NCI-H526 treated with DMSO at 0.1 percent for 48 hours (cell line): ENCODE results near the gene TENM4.

ENCODE experiments used
- DNase-seq: peaks from one replicate; lab custom pipeline; 2025; lab: John Stamatoyannopoulos, UW

The TENM4 gene

GRCh38 chr11:79174045-79175008, 266.5 kb downstream of the TENM4 start:
- DNase-seq: no peak

DNA sequence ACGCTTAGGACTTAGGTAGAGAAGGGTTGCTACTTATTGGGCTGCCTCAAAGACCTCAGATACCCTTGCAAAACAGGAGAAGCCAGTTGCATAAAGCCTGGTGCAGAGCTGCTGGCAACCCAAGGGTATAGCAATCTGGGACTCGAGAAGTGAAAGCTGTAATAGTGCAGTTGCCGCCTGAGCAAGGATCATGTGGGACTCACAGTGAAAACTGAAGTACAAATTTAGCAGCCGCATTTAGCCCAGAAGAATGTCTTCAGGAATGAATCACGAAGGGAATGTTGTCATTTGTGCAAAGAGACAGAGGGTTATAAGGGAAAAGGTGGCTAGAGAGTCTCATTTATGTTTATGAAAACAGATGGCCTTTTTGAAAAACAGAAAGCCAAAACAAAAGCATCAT, 267.2 kb downstream of the TENM4 start:
- DNase-seq: no peak

DNA sequence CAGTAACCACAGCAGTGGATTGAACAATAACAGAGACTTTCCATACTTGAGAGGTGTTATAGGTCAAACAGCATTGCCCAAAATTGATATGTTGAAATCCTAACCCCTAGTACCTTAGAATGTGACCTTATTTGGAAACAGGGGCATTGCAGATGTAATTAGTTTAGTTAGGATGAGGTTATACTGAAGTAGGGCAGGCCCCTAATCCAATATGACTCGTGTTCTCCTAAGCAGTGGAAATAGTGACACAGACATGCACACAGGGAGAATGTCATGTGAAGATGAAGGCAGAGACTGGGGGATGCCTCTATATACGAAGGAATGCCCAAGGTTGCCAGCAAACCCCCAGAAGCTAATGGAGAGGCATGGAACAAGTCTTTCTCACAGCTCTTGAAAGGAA, 270.5 kb downstream of the TENM4 start:
- no peak for DNase-seq

DNA sequence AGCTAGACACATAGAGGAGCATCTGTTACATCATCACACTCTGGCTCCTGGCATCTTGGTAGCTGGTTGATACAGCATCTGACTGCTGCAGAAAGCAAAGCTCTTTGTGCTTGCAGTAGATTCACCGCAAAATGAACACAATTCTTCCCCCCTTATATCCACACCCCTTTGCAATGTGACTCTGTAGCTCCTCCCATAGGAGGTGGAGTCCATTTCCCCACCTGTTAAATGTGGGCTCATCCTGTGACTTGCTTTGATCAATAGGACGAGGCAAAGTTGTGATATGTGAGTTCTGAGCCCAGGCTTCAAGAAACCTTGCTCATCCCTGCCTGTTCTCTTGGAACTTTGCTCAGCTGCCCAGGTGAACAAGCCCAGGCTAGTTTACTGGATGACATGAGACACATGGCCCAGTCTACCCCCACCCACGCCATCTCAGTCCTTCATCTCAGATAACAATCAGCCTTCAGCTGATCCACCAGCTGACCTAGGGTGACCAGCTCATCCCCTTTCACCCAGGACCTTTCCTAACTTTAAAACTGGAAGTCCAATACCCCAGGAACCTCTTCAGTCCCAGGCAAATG, 272.2 kb downstream of the TENM4 start:
- no peak for DNase-seq

DNA sequence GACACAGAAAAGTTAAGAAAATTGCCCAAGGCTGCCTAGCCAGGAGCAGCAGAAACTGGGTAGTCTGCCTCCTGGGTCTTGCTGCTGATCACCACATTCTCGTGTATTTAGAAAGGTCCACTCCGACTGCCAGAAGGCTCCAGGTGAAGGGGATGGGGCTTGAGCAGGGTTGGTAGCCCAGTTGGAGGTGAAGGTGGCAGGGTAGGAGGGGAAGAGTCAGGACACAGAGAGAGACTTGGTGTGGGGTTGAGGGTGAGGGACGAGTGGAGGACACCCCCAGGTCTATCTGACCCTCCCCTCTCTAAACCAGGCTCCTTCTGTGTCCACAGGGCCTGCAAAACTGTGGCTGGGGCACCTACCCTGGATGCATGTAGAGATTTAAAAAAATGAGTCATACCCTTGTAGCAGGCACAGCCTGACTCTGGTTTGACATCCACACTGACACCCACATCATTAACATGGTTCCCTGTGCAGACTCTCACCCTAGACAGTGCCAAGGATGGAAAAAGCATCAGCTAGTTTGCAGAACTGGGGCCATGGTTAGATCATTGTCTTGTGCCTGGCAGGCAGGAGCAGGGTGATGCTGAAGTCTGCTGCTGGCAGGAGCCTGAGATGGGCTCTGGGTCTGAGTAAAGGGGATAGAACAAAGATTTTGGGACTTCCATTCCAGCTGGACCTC, 273.2 kb downstream of the TENM4 start:
- DNase-seq: no peak

DNA sequence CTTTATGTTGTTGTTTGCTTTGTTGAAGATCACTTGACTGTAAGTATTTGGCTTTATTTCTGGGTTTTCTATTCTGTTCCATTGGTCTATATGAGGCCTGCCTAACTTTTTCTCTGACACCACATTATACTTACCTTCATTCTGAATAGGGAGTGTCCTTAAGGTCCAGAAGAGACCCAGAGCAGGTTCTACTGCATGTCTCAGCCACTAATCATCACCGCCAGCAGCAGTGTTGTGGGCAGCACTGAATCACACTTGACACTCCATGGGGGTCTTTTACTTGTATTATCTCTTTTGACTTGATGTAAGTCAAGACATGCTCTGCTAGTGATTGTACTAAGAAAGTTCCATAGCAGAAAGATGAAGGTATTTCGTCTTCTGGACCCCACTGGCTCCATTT, 274.9 kb downstream of the TENM4 start:
- no peak for DNase-seq

DNA sequence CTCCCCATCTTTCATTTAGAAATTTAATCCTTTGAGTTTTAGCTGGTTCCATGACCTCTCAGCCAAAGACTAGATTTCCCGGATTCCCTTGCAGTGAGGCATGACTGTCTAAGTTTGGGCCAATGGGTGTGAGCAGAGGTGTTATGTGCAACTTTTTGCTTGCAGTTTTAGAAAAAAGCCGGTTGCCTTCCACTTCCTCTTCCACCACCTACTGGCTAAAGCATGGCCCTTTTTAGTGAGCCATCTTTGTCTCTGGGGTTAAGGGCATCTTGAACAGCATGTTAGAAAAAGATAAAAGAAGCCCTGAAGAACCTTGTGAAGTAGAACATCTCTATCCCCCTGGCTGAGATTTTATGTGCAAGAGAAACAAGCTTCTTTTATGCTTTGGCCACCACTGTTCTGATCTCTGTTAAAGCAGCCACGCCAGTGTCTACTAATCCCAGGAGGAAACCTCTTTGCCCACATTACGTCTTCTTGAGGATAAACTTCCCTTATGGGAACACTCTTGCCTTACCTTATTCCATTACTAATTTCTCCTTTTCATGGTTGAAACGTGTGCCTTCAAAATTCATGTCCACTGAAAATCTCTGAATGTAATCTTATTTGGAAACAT, 279.9 kb downstream of the TENM4 start:
- DNase-seq: no peak

DNA sequence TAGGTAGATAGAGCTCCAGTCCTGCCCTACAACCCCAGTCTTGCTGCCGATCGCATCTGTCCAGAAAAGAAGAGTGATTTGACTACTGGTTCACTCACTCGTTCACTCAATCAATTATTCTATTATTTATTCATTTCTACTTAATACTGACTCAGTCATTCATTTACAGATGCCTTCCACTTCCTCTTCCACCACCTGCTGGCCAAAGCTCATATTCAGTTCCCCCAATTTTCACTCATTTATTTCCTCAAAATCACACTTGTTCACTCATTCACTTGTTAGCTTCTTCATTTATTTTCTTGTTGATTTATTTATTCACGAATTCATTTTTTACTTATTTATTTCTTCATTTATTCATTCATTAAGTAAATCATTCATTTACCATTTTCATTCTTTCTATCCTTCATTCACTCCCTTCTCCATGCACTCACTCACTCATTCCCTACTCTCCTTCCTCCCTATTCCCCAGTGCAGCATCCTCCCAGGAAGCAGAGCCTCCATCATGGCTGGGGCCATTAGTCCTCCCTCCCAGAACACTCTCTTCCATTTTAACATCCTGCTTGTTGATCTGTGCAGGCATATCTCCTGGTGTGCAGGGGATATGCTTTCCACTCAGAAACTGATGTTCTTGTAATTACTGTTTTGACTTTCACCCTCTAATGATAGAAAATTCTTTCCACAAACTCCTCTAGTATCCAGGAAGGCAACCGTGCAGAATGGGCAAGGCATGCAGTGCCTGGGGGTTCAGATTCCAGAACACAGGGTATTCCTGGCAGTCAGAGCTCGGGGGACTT, 281.0 kb downstream of the TENM4 start:
- no peak for DNase-seq

DNA sequence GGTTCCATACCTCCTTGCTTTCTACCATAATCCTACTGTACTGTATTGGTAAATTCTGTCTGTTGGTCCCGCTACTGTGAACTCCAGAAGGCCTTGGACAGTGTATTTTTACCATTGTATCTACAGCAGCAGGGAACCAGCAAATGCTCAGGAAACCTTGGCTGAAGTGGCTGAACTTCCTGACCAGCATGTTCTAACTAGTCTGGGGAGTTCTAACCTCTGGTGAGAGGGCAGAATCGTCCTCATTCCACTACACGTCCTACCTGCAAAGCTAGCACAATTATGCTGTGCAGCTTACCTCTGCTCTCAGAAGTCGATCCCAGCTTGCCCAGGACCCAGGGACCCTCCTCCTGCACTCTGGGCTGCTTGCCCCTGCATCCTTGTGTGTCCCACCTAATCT, 283.1 kb downstream of the TENM4 start:
- DNase-seq: no peak

GRCh38 chr11:79156031-79156430, 284.8 kb downstream of the TENM4 start:
- DNase-seq: no peak

DNA sequence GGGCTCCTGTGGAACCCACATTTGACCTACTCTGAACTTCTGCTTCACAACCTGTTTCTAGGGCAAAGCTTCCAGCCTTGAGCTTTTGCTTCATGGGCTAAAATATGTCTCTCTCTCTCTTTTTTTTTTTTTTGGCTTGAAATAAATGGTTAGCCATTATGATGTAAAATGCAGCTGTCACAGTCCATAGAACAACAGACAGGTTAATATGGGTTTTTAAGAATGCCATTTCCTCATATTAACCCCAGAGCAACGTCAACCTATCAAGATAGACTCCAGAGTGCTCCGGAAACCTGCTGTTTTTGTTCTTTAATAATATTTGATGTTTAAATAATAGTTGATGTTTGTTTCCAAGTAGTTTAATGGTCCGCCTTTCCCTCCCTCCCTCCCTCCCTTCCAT, 285.6 kb downstream of the TENM4 start:
- DNase-seq: no peak

DNA sequence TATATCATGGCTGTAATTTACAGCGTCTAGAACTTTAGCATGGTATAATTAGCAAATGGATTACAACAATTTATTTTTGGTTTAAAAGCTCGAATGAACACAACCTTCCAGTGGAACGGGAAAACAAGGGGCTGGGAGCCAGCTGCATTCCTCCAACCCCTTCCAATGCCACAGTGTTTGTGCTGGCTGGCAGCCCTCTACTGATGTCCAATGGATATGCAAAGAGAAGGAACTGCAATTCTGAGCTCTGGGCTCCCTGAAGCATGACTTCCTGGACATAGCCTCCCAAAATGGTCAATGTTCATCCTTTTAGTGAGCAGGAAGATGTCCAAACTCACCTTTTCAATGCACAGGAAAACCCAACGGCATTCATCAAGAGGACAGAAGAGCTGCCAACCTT, 288.3 kb downstream of the TENM4 start:
- DNase-seq: no peak

GRCh38 chr11:79151396-79151795, 289.4 kb downstream of the TENM4 start:
- DNase-seq: no peak

- DNase-seq: no peak
These were observed 289.9 kb downstream of the TENM4 start for GRCh38 chr11:79150966-79151365.

DNA sequence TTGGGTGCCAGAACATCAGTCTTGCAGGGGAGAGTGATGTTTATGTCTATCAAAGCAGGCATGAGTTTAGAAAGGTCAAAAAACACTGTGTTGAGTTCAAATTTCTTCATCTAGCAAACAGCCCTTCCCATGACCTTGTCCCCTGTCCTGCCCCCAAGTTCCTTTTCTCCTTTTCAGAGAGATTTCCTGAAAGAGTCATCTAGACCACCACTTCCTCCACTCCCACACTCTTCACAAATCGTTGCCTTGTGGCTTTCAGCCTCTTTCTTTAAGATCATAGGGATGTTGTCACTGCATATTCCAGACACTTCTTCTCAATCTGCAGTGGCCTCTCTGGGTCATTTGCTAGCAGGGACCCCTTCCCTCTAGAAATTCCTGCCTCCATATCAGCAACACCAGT, 290.5 kb downstream of the TENM4 start:
- DNase-seq: no peak

- no peak for DNase-seq
These were observed 293.1 kb downstream of the TENM4 start for GRCh38 chr11:79147731-79148130.

DNA sequence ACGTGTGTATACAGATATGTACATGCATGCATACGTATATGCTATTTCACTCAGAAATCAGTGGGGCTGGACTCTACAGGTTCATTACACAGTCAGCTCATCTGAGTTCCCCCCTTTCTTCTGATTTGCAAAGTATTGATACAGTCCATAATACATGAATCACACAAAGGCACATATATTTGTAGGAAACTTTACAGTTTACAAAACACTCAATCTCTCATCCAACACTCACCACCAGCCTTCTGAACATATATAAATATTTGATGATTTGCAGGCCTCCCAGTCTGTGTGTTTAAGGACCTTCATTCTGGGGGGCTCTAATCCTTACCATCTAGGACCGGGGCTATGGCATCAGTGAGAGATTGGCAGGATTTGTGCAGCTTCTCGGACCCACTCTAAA, 293.8 kb downstream of the TENM4 start:
- no peak for DNase-seq

DNA sequence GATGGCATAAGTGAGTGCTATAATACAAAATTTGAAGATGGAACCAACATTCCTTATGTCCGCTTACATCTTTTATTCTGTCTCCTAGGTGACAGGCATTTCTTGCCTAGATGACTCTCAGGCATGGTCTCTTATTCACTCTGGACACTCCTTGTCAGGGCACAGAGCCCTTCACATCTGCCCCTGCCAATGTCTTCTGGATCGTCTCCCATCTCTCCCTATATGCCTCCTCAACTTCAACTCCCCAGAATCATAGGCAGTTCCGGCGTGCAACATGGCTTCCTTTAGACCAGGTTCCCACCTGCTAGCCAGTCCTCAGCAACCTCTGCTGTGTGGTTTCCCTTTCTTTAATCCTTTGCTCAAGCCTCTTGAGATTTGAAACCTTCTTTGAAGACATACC, 300.9 kb downstream of the TENM4 start:
- peak; percentile 15 for DNase-seq

GRCh38 chr11:79129702-79130101, 311.1 kb downstream of the TENM4 start:
- no peak for DNase-seq

GRCh38 chr11:79128291-79128690, 312.5 kb downstream of the TENM4 start:
- DNase-seq: no peak

DNA sequence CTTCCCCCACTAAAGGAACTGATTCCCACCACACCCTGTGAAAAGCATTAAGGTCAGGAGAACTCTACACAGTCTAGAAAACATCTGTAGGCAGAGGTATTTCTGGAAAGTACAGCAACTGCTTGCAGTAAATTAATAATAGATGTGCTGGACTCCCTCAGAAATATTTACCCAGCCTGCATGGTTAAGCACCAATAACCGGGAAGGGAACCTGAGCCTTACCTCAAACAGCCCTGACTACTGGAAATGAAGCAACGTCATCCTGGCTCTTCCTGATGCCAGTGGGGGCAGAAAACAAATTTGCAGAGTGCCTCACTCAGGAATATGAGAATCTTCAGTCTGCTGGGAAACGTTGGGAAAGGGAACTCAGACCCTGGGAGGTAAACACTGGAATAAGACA, 318.1 kb downstream of the TENM4 start:
- peak; percentile 37 for DNase-seq

GRCh38 chr11:79121351-79121750, 319.5 kb downstream of the TENM4 start:
- peak; percentile 89 for DNase-seq
